C1 segment of cervical spinal cord (tissue), 14 donors: ENCODE data around the gene MS4A4A.
A peak's percentile ranks its signal among the peaks of the same experiment; 100 is the strongest.
"Not testable (repeated sequence)": the region's sequence is repeated elsewhere in the genome, so short reads cannot be mapped to it uniquely, and the experiment has no call there.

Source experiments
- DNase-seq, 14 donors: peaks; one replicate each; lab custom pipeline; 2025; lab: John Stamatoyannopoulos, UW

The MS4A4A gene

GRCh38 chr11:60280412-60280811 is at the start of gene MS4A4A:
TSS of gene MS4A4A (plus strand) at chr11:60280666. CDS start at chr11:60280676, 10 bp downstream.
- DNase-seq = peak in 2 of 14 donors; percentile 11 to 12

- no peak for DNase-seq
Observed at GRCh38 chr11:60230681-60231080, 49.8 kb upstream of the MS4A4A start.

- DNase-seq = no peak
Observed at GRCh38 chr11:60235321-60235720, 45.1 kb upstream of the MS4A4A start.

GRCh38 chr11:60240662-60241061 is 39.8 kb upstream of the MS4A4A start:
- no peak for DNase-seq

- no peak for DNase-seq
Observed at GRCh38 chr11:60241786-60242185, 38.7 kb upstream of the MS4A4A start.

GRCh38 chr11:60242740-60243239 is 37.7 kb upstream of the MS4A4A start, which contains the start of gene MS4A4E:
TSS of gene MS4A4E (minus strand) at chr11:60243137. CDS start at chr11:60230055, 13,082 bp downstream.
- DNase-seq = no peak

GRCh38 chr11:60251485-60252212 is 28.8 kb upstream of the MS4A4A start:
- DNase-seq = peak in 1 of 14 donors; percentile 6

GRCh38 chr11:60252213-60253108 is 28.0 kb upstream of the MS4A4A start:
- no peak for DNase-seq

- DNase-seq = no peak
Observed at GRCh38 chr11:60257956-60258722, 22.3 kb upstream of the MS4A4A start.

- DNase-seq = no peak
Observed at GRCh38 chr11:60261014-60261413, 19.5 kb upstream of the MS4A4A start.

- DNase-seq = no peak
Observed at GRCh38 chr11:60263402-60263801, 17.1 kb upstream of the MS4A4A start.

GRCh38 chr11:60264644-60265043 is 15.8 kb upstream of the MS4A4A start:
- DNase-seq = no peak

GRCh38 chr11:60265373-60266214 is 14.9 kb upstream of the MS4A4A start:
- peak in 2 of 14 donors; percentile 1 to 5 for DNase-seq

GRCh38 chr11:60274416-60274815 is 6.0 kb upstream of the MS4A4A start:
- no peak for DNase-seq

- DNase-seq = no peak
Observed at GRCh38 chr11:60281485-60281884, 1.0 kb downstream of the MS4A4A start.

GRCh38 chr11:60282286-60282685 is 1.8 kb downstream of the MS4A4A start:
- no peak for DNase-seq

GRCh38 chr11:60285411-60286126 is 5.1 kb downstream of the MS4A4A start:
- not testable (repeated sequence) for DNase-seq

GRCh38 chr11:60288531-60288930 is 8.1 kb downstream of the MS4A4A start:
- no peak for DNase-seq

GRCh38 chr11:60292145-60292544 is 11.7 kb downstream of the MS4A4A start:
- no peak for DNase-seq

GRCh38 chr11:60301178-60301577 is 20.7 kb downstream of the MS4A4A start:
- no peak for DNase-seq
